Type B pancreatic cell (in vitro differentiated cells): ENCODE measurements around the gene N4BP2L1. TPM values are rescaled to one million over a fixed set of nuclear protein-coding genes. Genes with fewer than 3 reads are reported as not detected.

ENCODE experiments used
- DNase-seq: peaks from one replicate; pipeline ENCODE4 v3.0.0; 2021; ENCODE audit warnings: mixed read lengths; ENCODE audit not compliant: unreplicated experiment; ENCODE audit errors: extremely low spot score
- H3K27ac Mint-ChIP-seq: 2 replicates; pipeline ENCODE4 v1.8.0; 2021; ENCODE audit warnings: mild to moderate bottlenecking, mixed read lengths
- H3K27me3 Mint-ChIP-seq: 2 replicates; pipeline ENCODE4 v1.8.0; 2021; ENCODE audit warnings: mixed read lengths
- H3K36me3 Mint-ChIP-seq: 2 replicates; pipeline ENCODE4 v1.8.0; 2021; ENCODE audit warnings: mixed read lengths
- H3K4me1 Mint-ChIP-seq: one replicate; pipeline ENCODE4 v1.8.0; 2021; ENCODE audit warnings: mixed read lengths; ENCODE audit not compliant: unreplicated experiment
- H3K4me3 Mint-ChIP-seq: 2 replicates; pipeline ENCODE4 v1.8.0; 2021; ENCODE audit warnings: mild to moderate bottlenecking, mixed read lengths
- H3K9me3 Mint-ChIP-seq: 2 replicates; pipeline ENCODE4 v1.8.0; 2021; ENCODE audit warnings: mixed read lengths
- CTCF ChIP-seq: fragments of 200-600 bp; sonication (generic); conservative IDR thresholded peaks from 2 replicates; pipeline ENCODE4 v1.5.0; 2021; ENCODE audit warnings: antibody characterized with exemption, mild to moderate bottlenecking
- total RNA-seq: library from RNA; stranded (reverse); gene quantifications from 2 replicates; pipeline ENCODE4 v1.2.1, GENCODE V29; 2021; ENCODE audit warnings: low replicate concordance

N4BP2L1 gene
- total RNA-seq, 1 donor from 2014 or later: 7.4 TPM

- H3K9me3 Mint-ChIP-seq: no peaks in the 10 kb centered on the region
- no peak for DNase-seq
- H3K4me3 Mint-ChIP-seq: no peak overlapping the region
- H3K27ac Mint-ChIP-seq: no peak overlapping the region
- no peak for TF ChIP-seq CTCF
- no peaks in the 10 kb centered on the region for H3K27me3 Mint-ChIP-seq
- H3K36me3 Mint-ChIP-seq: no peaks in the 10 kb centered on the region
- no peaks in the 10 kb centered on the region for H3K4me1 Mint-ChIP-seq
Observed at GRCh38 chr13:32390048-32390447, 37.9 kb downstream of the N4BP2L1 start.

- no peak for DNase-seq
- no peak overlapping the region for H3K27ac Mint-ChIP-seq
- no peaks in the 10 kb centered on the region for H3K27me3 Mint-ChIP-seq
- H3K9me3 Mint-ChIP-seq: no peaks in the 10 kb centered on the region
- H3K4me3 Mint-ChIP-seq: no peak overlapping the region
- no peak for TF ChIP-seq CTCF
- no peaks in the 10 kb centered on the region for H3K36me3 Mint-ChIP-seq
- H3K4me1 Mint-ChIP-seq: no peaks in the 10 kb centered on the region
Observed at GRCh38 chr13:32385410-32385809, 42.5 kb downstream of the N4BP2L1 start.

DNA sequence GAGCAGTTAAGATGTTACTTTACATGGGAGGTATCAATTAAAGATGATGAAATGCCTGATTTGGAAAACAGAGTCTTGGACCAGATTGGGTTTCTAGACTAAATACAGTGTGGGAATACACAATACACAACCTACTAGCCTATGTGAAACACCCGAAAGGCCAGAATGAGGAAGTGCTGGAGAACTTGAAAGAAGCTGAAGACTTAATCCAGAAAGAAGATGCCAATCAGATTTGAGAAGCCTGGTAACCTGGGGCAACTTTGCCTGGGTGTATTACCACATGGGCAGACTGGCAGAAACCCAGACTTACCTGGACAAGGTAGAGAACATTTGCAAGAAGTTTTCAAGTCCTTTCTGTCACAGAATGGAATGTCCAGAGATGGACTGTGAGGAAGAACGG is 43.2 kb downstream of the N4BP2L1 start:
- Mint-ChIP-seq H3K4me1 (no peaks in the 10 kb centered on the region), H3K27me3 (no peaks in the 10 kb centered on the region), H3K36me3 (no peaks in the 10 kb centered on the region), H3K9me3 (no peaks in the 10 kb centered on the region), H3K27ac (no peak overlapping the region), H3K4me3 (no peak overlapping the region)
- no peak for TF ChIP-seq CTCF
- no peak for DNase-seq

GRCh38 chr13:32383836-32384618 is 43.9 kb downstream of the N4BP2L1 start:
- Mint-ChIP-seq H3K9me3 (no peaks in the 10 kb centered on the region), H3K36me3 (no peaks in the 10 kb centered on the region), H3K27me3 (no peaks in the 10 kb centered on the region), H3K4me3 (no peak overlapping the region), H3K4me1 (no peaks in the 10 kb centered on the region), H3K27ac (no peak overlapping the region)
- TF ChIP-seq CTCF: no peak
- no peak for DNase-seq

- DNase-seq: no peak
- Mint-ChIP-seq H3K4me1 (no peaks in the 10 kb centered on the region), H3K27ac (no peak overlapping the region), H3K9me3 (no peaks in the 10 kb centered on the region), H3K27me3 (no peaks in the 10 kb centered on the region), H3K36me3 (no peaks in the 10 kb centered on the region), H3K4me3 (no peak overlapping the region)
- TF ChIP-seq CTCF: peak; percentile 57
Observed at GRCh38 chr13:32381539-32381938, 46.4 kb downstream of the N4BP2L1 start.
